Neuron (in vitro differentiated cells): ENCODE data around the gene SLC39A13.

ENCODE experiments used
- H2AFZ ChIP-seq: one replicate; pipeline ENCODE4 v1.6.1; 2013; ENCODE audit warnings: low read depth, mild to moderate bottlenecking, inconsistent platforms, low read length, moderate library complexity
- H3K27me3 ChIP-seq: one replicate; pipeline ENCODE4 v1.6.1; 2013; ENCODE audit warnings: low read length; ENCODE audit not compliant: insufficient read depth
- H3K36me3 ChIP-seq: one replicate; pipeline ENCODE4 v1.6.1; 2013; ENCODE audit warnings: low read length; ENCODE audit not compliant: insufficient read depth
- H3K4me1 ChIP-seq: one replicate; pipeline ENCODE4 v1.6.1; 2013; ENCODE audit warnings: low read length; ENCODE audit not compliant: insufficient read depth
- H3K4me3 ChIP-seq: 2 replicates; pipeline ENCODE4 v1.5.1; 2013; ENCODE audit warnings: mild to moderate bottlenecking, low read length, moderate library complexity
- H3K9me3 ChIP-seq: one replicate; pipeline ENCODE4 v1.6.1; 2013; ENCODE audit warnings: low read length

The SLC39A13 gene

GRCh38 chr11:47376107-47376524 is 32.3 kb upstream of the SLC39A13 start:
- Histone ChIP-seq H3K4me1 (no peaks in the 10 kb centered on the region), H3K9me3 (no peaks in the 10 kb centered on the region), H2AFZ (no peak overlapping the region), H3K36me3 (no peaks in the 10 kb centered on the region), H3K4me3 (no peak overlapping the region), H3K27me3 (no peaks in the 10 kb centered on the region)

GRCh38 chr11:47376525-47377371 is 31.6 kb upstream of the SLC39A13 start:
- no peaks in the 10 kb centered on the region for H3K9me3 ChIP-seq
- H3K27me3 ChIP-seq = no peaks in the 10 kb centered on the region
- no peak overlapping the region for H3K4me3 ChIP-seq
- H3K4me1 ChIP-seq = no peaks in the 10 kb centered on the region
- H3K36me3 ChIP-seq = no peaks in the 10 kb centered on the region
- no peak overlapping the region for H2AFZ ChIP-seq

GRCh38 chr11:47377571-47378009 is 30.8 kb upstream of the SLC39A13 start:
- Histone ChIP-seq H3K4me1 (no peaks in the 10 kb centered on the region), H2AFZ (no peak overlapping the region), H3K27me3 (no peaks in the 10 kb centered on the region), H3K4me3 (no peak overlapping the region), H3K36me3 (no peaks in the 10 kb centered on the region), H3K9me3 (no peaks in the 10 kb centered on the region)

DNA sequence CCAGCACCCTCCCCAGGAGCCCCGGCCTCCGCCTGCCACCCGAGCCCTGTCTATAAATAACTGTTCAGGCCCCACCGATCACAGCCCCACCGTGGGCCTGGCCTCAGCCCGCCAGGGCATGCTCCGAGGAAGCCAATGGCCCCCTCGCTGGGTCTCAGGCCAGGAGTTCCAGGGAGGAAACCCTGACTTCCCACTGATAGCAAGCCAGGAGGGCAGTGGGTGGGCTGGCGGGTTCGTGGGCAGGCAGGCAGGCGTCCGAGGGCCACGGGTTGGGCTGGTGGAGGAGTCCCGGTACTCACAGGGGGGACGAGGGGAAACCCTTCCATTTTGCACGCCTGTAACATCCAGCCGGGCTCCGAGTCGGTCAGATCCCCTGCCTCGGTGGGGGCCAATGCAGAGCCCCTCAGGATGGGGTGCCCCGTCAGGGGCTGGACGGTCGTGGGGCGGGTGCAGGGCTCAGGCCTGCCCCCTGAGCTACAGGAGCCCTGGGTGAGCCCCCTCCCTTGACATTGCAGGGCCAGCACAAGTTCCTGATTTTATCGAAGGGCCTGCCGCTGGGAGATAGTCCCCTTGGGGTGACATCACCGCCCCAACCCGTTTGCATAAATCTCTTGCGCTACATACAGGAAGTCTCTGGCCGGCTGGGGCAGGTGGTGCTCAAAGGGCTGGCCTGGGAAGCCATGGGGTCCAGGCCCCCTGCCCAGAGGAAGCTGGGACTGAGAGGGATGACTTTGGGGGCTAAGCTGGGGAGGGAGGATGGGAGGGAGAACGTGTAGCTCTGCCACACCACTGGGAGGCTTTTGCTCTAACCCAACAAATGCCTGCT is 30.2 kb upstream of the SLC39A13 start, which contains the start of gene SPI1:
SPI1 (minus strand) TSS at position 538 of the 826 bp plus-strand sequence; CDS start at position 344, 194 bp downstream.
- no peak within 1 kb of the TSS for H3K4me3 ChIP-seq
- H3K27me3 ChIP-seq = no peaks in the 10 kb centered on the region
- no peaks in the 10 kb centered on the region for H3K36me3 ChIP-seq
- H3K9me3 ChIP-seq = no peaks in the 10 kb centered on the region
- no peaks in the 10 kb centered on the region for H3K4me1 ChIP-seq
- no peak within 1 kb of the TSS for H2AFZ ChIP-seq

DNA sequence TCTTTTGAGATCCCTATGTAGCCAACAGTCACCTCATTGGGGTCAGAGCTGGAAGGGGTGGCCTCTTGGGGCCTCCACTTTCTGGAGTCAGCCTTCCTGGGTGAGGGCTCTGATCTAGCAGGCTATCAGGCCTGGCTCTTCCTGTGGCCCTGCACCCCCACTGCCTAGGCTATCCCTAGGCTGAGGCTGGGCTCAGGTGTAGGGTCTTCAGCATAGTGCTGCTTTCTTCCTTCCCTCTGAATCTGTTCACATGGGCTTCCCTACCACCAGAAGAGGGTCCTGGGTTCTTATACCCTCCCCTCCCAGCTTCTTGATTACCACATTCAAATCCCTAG is 29.6 kb upstream of the SLC39A13 start:
- H3K27me3 ChIP-seq = no peaks in the 10 kb centered on the region
- H3K4me3 ChIP-seq = no peak overlapping the region
- no peaks in the 10 kb centered on the region for H3K36me3 ChIP-seq
- no peaks in the 10 kb centered on the region for H3K9me3 ChIP-seq
- no peak overlapping the region for H2AFZ ChIP-seq
- no peaks in the 10 kb centered on the region for H3K4me1 ChIP-seq

- no peak overlapping the region for H3K4me3 ChIP-seq
- H2AFZ ChIP-seq = no peak overlapping the region
- no peaks in the 10 kb centered on the region for H3K9me3 ChIP-seq
- no peaks in the 10 kb centered on the region for H3K36me3 ChIP-seq
- H3K4me1 ChIP-seq = no peaks in the 10 kb centered on the region
- no peaks in the 10 kb centered on the region for H3K27me3 ChIP-seq
Observed at GRCh38 chr11:47379317-47379716, 29.1 kb upstream of the SLC39A13 start.

DNA sequence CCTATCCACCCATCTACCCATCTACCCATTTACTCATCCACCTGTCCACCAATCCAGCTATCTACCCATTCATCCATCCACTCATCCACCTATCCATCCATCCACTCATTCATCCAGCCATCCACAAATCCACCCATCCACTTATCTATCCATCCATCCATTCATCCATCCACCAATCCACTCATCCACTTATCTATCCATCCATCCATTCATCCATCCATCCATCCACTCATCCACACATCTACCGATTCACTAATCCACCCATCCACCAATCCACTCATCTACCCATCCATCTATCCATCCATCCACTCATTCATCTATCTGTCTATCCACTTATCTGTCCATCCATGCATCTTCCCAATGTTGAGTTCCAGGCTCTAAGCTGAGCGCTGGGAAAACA is 28.3 kb upstream of the SLC39A13 start:
- H3K36me3 ChIP-seq = no peaks in the 10 kb centered on the region
- H3K4me1 ChIP-seq = no peaks in the 10 kb centered on the region
- H3K27me3 ChIP-seq = no peaks in the 10 kb centered on the region
- H3K9me3 ChIP-seq = no peaks in the 10 kb centered on the region
- no peak overlapping the region for H3K4me3 ChIP-seq
- no peak overlapping the region for H2AFZ ChIP-seq

- Histone ChIP-seq H3K9me3 (no peaks in the 10 kb centered on the region), H3K36me3 (no peaks in the 10 kb centered on the region), H2AFZ (no peak overlapping the region), H3K4me1 (no peaks in the 10 kb centered on the region), H3K27me3 (no peaks in the 10 kb centered on the region), H3K4me3 (no peak overlapping the region)
Observed at GRCh38 chr11:47383071-47383470, 25.3 kb upstream of the SLC39A13 start.

DNA sequence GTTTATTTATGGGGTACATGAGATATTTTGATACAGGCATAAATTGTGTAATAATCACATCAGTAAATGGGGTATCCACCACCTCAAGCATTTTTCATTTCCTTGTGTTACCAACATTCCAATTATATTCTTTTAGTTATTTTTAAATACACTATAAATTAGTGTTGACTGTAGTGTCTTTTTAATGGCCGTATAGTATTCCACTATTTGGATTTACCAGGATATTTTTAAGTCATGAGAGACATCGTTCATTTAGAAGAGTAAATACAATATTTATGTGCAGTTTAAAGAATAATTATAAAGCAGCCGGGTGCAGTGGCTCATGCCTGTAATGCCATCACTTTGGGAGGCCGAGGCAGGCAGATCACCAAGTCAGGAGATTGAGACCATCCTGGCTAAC is 23.9 kb upstream of the SLC39A13 start:
- no peak overlapping the region for H3K4me3 ChIP-seq
- no peaks in the 10 kb centered on the region for H3K9me3 ChIP-seq
- H3K4me1 ChIP-seq = no peaks in the 10 kb centered on the region
- no peaks in the 10 kb centered on the region for H3K36me3 ChIP-seq
- no peaks in the 10 kb centered on the region for H3K27me3 ChIP-seq
- no peak overlapping the region for H2AFZ ChIP-seq

DNA sequence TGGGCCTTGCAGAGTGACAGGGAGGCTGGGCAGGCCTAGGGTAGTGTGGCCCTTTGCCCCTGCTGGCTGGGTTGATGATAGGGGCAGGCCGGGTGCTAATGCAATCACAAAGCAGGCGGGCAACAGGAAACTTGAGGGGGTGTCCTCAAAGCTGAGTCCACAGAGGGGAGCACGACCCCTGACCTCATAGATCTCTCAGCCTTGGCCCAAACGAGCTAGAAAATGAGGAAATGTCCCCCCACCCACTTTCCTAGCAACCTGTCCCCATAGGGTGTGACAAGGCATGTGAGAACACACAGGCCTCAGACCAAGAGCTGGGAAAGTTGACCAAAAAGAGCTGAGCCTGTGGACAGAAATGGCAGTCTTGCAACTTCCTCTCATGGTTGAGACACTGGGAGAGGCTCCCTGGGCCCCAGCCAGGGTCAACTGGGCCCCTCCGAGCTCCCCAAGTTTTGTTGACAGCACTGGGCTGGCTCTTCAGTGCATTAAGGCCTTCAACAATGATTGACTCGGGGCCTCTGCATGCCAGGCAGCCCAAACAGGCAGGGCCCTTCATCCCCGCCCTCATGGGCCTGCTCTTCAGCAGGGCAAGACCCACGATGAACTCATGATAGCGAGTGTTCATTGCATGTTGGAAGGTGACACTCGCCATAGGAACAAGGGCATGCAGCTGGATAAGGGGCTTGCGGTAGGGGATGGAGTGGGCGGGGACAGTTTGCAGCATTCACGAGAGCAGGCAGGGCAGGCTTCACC is 20.3 kb upstream of the SLC39A13 start:
- Histone ChIP-seq H3K36me3 (no peaks in the 10 kb centered on the region), H3K4me1 (no peaks in the 10 kb centered on the region), H3K27me3 (no peaks in the 10 kb centered on the region), H2AFZ (no peak overlapping the region), H3K4me3 (no peak overlapping the region), H3K9me3 (no peaks in the 10 kb centered on the region)

- Histone ChIP-seq H3K36me3 (no peaks in the 10 kb centered on the region), H3K4me3 (no peak overlapping the region), H2AFZ (no peak overlapping the region), H3K9me3 (no peaks in the 10 kb centered on the region), H3K4me1 (no peaks in the 10 kb centered on the region), H3K27me3 (no peaks in the 10 kb centered on the region)
Observed at GRCh38 chr11:47388697-47389576, 19.5 kb upstream of the SLC39A13 start.
